Measurements from ENCODE around the gene NFATC1. TPM values are rescaled to one million over a fixed set of nuclear protein-coding genes. Genes with fewer than 3 reads are reported as not detected.

Gene NFATC1
- total RNA-seq, 1 donor from 2014 or later = 52.6 TPM

DNA sequence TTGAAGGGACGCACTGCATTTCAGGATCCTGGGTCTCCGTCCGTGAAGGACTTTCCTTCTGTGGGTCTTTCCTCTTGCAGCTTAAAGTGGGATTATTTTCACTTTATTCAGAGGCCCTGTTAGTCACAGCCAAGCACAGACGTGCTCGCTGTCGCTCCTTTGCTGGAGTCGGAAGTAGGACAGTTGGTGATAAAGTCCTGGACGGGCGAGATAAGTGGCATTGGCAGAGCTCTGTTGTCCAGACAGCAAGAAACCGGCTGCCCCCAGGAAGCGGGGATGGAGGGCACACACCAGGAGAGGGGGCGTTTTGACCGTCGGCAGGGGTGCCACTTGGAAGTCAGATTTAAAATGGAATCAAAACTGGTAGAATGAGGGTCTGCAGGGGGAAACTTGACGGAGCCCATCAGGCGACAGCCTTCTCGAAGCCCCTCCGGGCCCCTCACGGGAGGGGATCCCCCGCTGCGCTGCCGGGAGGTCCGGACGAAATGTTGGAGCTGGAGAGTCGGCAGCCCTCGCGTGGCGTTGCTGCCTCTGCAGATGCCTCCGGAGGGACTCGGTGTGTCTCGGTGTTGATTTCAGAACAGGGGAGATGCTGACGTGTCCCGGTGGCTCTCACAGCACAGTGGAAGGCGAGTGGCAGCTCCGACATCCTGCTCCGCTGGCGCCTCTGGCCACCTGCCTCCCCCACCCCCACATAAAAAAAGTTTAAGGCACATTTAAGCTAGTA lies 124.2 kb downstream of the NFATC1 start:
- Mint-ChIP-seq H3K4me3 (peak overlapping the region; percentile 78), H3K27me3 (no peaks in the 10 kb centered on the region), H3K4me1 (peaks cover 82% of the 10 kb centered on the region), H3K27ac (peak overlapping the region; percentile 82), H3K9me3 (no peaks in the 10 kb centered on the region), H3K36me3 (ENCODE audit: low read depth) (peaks cover 15% of the 10 kb centered on the region)
- CTCF ChIA-PET = no interaction called here
- no peak for TF ChIP-seq CTCF (IDR thresholded peaks at IDR 0.05)
- peak; percentile 20 for DNase-seq
- POLR2A ChIA-PET = interaction anchor here (0.6 to 1.8 kb wide), 8 partner anchors 11 to 126 kb away, joined by 3 to 8 read pairs (median 4); partner anchors contain the start of gene NFATC1
- intact Hi-C loops (cut with micrococcal nuclease) = loop anchor here (10.0 kb wide), 2 partner anchors 455 to 625 kb away; partner anchors contain the start of gene ATP9B
- peak; percentile 11 for ATAC-seq (ENCODE audit: low read depth)

GRCh38 chr18:79520478-79521390 lies 125.0 kb downstream of the NFATC1 start:
- DNase-seq = no peak
- Mint-ChIP-seq H3K36me3 (ENCODE audit: low read depth) (peaks cover 15% of the 10 kb centered on the region), H3K27me3 (no peaks in the 10 kb centered on the region), H3K27ac (peak overlapping the region; percentile 82), H3K9me3 (no peaks in the 10 kb centered on the region), H3K4me3 (peak overlapping the region; percentile 78), H3K4me1 (peaks cover 86% of the 10 kb centered on the region)
- ChIA-PET POLR2A (interaction anchor here (0.6 to 1.8 kb wide), 8 partner anchors 12 to 127 kb away, joined by 3 to 8 read pairs (median 4); partner anchors contain the start of gene NFATC1), CTCF (no interaction called here)
- TF ChIP-seq CTCF (IDR thresholded peaks at IDR 0.05) = no peak
- intact Hi-C loops (cut with micrococcal nuclease) = loop anchor here (10.0 kb wide), 2 partner anchors 456 to 624 kb away; partner anchors contain the start of gene ATP9B
- no peak for ATAC-seq (ENCODE audit: low read depth)

- POLR2A ChIA-PET = no interaction called here
- intact Hi-C loops (cut with micrococcal nuclease) = loop anchor here (2.0 to 10.0 kb wide), 3 partner anchors 457 to 623 kb away; partner anchors contain the start of gene ATP9B
- no peaks in the 10 kb centered on the region for H3K27me3 Mint-ChIP-seq
These were observed 125.9 kb downstream of the NFATC1 start for GRCh38 chr18:79521416-79522205.

More at GRCh38 chr18:79521416-79522205, 125.9 kb downstream of the NFATC1 start:
- Mint-ChIP-seq H3K27ac (peak overlapping the region; percentile 73), H3K9me3 (no peaks in the 10 kb centered on the region), H3K36me3 (ENCODE audit: low read depth) (peaks cover 15% of the 10 kb centered on the region), H3K4me1 (peaks cover 82% of the 10 kb centered on the region), H3K4me3 (no peak overlapping the region)
- CTCF ChIA-PET = no interaction called here
- no peak for TF ChIP-seq CTCF (IDR thresholded peaks at IDR 0.05)
- DNase-seq = no peak
- ATAC-seq (ENCODE audit: low read depth) = no peak

Measured in activated B cell treated with CpG ODN at 0.5 μM for 24 hours (primary cell).